ENCODE results near the gene FZD2.

DNA sequence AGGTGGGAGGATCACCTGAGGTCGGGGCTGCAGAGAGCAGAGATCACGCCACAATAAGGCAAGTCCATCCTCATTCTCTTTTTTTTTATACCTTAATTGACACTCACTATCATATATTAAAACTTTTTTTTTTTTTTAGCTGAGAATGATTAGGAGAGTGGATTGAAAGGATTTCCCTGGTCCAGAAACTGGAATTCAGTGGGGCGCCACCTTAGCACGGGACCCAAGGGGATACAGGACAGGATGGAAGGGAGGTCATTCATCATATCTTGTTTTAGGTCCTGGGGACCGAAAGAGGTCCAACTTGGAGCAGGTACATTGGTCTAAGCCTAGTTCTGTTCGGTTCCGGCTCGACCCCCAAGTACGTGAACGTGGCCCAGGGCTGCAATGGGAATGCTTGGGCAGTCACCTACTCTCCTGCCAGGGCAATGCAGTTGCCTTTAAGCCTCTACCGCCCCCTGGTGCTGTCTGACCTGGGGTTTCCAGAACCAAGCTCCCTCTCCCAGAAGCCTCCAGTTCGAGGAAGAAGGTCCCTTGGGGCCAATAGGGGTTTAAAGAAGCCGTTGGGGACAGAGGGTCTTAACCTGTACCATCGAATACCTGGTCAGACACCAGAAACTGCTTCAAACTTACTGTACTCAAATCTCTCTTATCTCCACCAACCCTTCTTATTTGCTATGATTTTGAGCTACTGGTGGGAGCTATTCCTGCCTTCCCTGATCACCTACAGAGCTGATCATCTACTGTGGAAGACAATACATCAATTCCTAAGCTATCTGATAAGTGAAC is 34.2 kb upstream of the FZD2 start:
- TF ChIP-seq ESRRA (IDR thresholded peaks at IDR 0.05; ENCODE audit: borderline replicate concordance, low read length) (no peak), MAFK (IDR thresholded peaks at IDR 0.05; ENCODE audit: partially characterized antibody) (no peak), RAD21 (conservative IDR thresholded peaks at IDR 0.05 in 1 of 2, IDR thresholded peaks at IDR 0.05 in 1 of 2) (peak; percentile 81 to 91), TP53 (CRISPR knock-in tag; IDR thresholded peaks at IDR 0.05) (no peak), HMGXB4 (CRISPR knock-in tag; IDR thresholded peaks at IDR 0.05; ENCODE audit: borderline replicate concordance) (no peak), EP300 (IDR thresholded peaks at IDR 0.05) (no peak), POLR2A (IDR thresholded peaks at IDR 0.05; ENCODE audit: low read length) (no peak), POLR2AphosphoS2 (conservative IDR thresholded peaks at IDR 0.05; ENCODE audit: low read length) (no peak), MYC (IDR thresholded peaks at IDR 0.05; ENCODE audit: borderline replicate concordance, low read length) (no peak), EHMT2 (IDR thresholded peaks at IDR 0.05; ENCODE audit: low read depth) (no peak), RNF2 (IDR thresholded peaks at IDR 0.05; ENCODE audit: borderline replicate concordance, low read depth) (no peak)
- TF ChIP-seq, protein P1, sequence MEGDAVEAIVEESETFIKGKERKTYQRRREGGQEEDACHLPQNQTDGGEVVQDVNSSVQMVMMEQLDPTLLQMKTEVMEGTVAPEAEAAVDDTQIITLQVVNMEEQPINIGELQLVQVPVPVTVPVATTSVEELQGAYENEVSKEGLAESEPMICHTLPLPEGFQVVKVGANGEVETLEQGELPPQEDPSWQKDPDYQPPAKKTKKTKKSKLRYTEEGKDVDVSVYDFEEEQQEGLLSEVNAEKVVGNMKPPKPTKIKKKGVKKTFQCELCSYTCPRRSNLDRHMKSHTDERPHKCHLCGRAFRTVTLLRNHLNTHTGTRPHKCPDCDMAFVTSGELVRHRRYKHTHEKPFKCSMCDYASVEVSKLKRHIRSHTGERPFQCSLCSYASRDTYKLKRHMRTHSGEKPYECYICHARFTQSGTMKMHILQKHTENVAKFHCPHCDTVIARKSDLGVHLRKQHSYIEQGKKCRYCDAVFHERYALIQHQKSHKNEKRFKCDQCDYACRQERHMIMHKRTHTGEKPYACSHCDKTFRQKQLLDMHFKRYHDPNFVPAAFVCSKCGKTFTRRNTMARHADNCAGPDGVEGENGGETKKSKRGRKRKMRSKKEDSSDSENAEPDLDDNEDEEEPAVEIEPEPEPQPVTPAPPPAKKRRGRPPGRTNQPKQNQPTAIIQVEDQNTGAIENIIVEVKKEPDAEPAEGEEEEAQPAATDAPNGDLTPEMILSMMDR (IDR thresholded peaks at IDR 0.05) = peak; percentile 73
- TF ChIP-seq, protein P2, sequence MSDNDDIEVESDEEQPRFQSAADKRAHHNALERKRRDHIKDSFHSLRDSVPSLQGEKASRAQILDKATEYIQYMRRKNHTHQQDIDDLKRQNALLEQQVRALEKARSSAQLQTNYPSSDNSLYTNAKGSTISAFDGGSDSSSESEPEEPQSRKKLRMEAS (IDR thresholded peaks at IDR 0.05) = no peak; the same call in 1 of the 2 replicates
- TF ChIP-seq, protein P3, sequence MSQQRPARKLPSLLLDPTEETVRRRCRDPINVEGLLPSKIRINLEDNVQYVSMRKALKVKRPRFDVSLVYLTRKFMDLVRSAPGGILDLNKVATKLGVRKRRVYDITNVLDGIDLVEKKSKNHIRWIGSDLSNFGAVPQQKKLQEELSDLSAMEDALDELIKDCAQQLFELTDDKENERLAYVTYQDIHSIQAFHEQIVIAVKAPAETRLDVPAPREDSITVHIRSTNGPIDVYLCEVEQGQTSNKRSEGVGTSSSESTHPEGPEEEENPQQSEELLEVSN (IDR thresholded peaks at IDR 0.05; ENCODE audit: borderline replicate concordance, low read depth) = no peak

Data from A549 (cell line).